HG02623 (cell line): Measurements from ENCODE around the gene WDR27.

Experiments used
- ATAC-seq: cut with Tn5 transposase; IDR thresholded peaks from one replicate; pipeline ENCODE4 v1.9.1; 2021; ENCODE audit warnings: moderate library complexity; ENCODE audit not compliant: unreplicated experiment

WDR27 gene

GRCh38 chr6:169416249-169416648, 285.6 kb downstream of the WDR27 start:
- no peak for ATAC-seq

GRCh38 chr6:169415179-169415578, 286.6 kb downstream of the WDR27 start:
- no peak for ATAC-seq

DNA sequence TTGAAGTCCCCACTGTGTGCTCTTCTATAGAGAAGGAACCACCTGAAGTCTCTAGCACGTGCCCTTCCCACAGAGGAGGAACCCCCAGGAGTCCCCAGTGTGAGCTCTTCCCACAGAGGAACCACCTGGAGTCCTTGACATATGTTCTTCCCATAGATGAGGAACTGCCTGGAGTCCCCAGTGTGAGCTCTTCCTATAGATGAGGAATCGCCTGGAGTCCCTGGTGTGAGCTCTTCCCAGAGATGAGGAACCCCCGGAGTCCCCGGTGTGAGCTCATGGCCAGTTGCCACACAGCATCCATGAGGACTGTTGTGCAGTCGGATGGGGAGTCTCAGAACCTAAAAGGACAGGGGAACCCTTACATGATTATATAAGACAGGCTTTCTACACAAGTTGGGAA, 290.1 kb downstream of the WDR27 start:
- no peak for ATAC-seq

DNA sequence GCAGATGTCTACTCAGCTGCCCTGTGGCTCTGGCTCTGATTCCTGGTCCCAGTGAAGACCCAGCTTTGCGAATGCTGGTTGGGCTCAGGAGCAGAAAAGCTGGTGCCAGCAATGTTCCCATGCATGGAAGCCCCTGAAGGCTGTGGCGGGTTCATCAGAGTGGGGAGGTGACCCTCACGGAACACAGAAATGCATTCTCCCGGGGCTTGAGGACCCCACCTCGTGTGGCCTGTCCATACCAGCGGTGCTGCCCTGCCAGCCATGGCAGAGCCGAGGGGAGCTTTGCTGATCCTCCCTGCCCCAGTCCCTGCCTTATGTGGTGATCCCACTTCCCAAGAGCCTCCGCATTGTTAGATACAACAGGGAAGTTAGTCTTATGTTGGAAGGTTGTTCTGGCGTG, 290.5 kb downstream of the WDR27 start:
- ATAC-seq = no peak

- no peak for ATAC-seq
These were observed 292.0 kb downstream of the WDR27 start for GRCh38 chr6:169409742-169410312.

GRCh38 chr6:169407325-169407724, 294.5 kb downstream of the WDR27 start:
- no peak for ATAC-seq
